NCI-H774 (cell line): ENCODE results near the gene OR8G5.

Experiments
- DNase-seq: peaks from one replicate; lab custom pipeline; 2025; lab: John Stamatoyannopoulos, UW

Gene OR8G5

GRCh38 chr11:124285610-124286344 is 29.6 kb downstream of the OR8G5 start:
- peak; percentile 83 for DNase-seq

DNA sequence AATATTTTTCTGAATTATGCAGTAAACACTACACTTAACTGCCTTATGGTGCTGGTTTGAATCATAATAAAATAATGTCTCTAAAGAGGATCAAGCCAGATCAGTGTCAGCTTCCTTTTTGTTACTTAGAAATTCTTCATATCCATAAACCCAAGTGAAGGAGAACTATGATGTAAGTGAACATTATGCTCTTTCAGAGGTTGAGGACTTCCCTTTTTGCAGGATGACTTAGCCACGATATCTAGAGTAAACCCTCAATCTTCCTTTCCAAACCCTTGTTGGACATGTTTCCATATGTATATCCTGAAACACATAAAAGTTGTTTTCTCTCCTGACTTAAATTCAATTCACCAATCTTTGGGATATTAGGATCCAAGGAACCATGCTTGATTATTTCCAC is 38.5 kb downstream of the OR8G5 start:
- DNase-seq = no peak

GRCh38 chr11:124296016-124296415 is 39.8 kb downstream of the OR8G5 start:
- DNase-seq = no peak

DNA sequence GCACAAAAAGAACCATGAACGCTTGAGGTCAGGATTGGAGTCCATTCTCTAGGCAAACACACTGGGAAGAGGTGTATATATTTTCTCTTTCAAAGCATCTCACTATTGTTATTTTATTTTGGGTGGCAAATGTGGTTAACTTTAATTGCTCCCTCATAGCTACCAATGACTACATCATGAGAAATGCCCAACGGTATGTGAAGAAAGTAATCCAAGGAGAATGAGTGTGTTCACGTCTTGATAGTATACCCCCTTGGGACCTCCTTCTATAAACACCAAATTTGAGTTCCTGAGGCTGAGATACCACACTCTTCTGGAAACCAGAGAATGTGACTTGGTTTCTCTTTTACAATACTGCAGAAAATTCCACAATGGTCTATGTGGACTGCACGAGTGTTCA is 41.7 kb downstream of the OR8G5 start:
- no peak for DNase-seq

DNA sequence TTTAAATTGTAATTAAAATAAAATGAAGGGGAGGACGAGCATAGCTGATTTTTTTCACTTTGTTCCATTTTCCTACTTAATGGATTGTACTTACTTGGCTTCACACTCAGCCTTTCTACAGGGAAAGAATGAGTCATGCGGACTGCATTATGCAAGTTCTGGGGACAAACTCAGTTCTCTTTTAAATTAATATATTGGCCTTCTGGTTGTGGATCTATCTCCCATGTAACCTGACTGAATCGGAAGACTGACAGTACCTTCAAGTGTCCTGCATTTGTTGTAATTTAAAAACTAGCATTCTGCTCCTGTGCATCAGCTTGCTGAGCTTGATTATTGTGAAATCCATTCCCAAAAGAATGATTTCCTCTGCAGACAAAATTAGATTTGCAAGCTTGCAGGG is 45.4 kb downstream of the OR8G5 start:
- no peak for DNase-seq

- no peak for DNase-seq
These were observed 46.4 kb downstream of the OR8G5 start for GRCh38 chr11:124302347-124303125.

- DNase-seq = no peak
These were observed 50.9 kb downstream of the OR8G5 start for GRCh38 chr11:124307093-124307492.

- DNase-seq = no peak
These were observed 54.5 kb downstream of the OR8G5 start for GRCh38 chr11:124310721-124311120.

DNA sequence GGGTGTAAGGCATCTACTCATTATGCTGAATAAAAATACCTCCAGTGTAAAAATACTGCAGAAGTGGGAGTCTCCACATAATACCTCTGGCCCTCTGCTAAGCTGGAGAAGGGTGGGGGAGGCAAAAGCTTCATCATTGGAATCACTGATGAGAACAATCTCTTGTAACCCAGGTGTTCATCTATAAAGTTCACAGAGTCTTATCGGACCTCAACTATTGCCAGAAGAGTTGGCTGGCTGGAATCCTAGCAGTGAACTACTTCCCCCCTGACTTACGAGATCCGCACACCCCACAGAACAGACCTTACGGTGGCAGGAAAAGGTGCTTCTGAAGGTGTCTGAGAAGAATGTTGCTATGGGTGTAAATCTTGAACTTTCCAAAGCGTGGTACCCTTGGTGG is 55.1 kb downstream of the OR8G5 start:
- no peak for DNase-seq

GRCh38 chr11:124311670-124312069 is 55.5 kb downstream of the OR8G5 start:
- DNase-seq = no peak

- no peak for DNase-seq
These were observed 57.0 kb downstream of the OR8G5 start for GRCh38 chr11:124313131-124313530.

DNA sequence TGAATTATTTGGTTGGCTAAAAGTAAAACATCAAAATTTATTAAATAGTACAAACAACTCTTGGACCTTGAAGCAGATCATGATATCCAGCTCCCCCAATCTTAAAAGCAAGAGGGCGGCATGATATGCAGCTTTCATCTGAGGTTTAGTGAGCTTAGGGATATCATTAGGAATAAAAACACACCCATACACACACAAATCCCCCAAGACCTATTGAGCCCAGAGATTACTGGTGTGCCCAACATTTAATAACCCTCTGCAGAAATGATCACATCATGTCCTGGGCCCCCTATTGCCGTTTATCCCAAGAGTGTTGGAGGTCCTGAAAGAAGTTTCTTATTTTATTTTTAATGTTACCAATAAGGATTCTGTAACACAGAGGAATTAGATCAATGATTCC is 57.7 kb downstream of the OR8G5 start, which contains the start of gene OR8D1:
Gene OR8D1 (minus strand): TSS at position 101 of the 400 bp plus-strand sequence. CDS start 3,183 bp downstream, outside the sequence.
- DNase-seq = no peak

- DNase-seq = no peak
These were observed 58.9 kb downstream of the OR8G5 start for GRCh38 chr11:124315052-124315451.
